IPS-15b (cell line): ENCODE measurements around the gene LATS2.
A peak's percentile ranks its signal among the peaks of the same experiment; 100 is the strongest.

Experiments used
- H3K27me3 ChIP-seq: one replicate; pipeline ENCODE4 v1.6.1; 2013; ENCODE audit warnings: low read length; ENCODE audit not compliant: control insufficient read depth, insufficient read depth
- H3K36me3 ChIP-seq: one replicate; pipeline ENCODE4 v1.6.1; 2013; ENCODE audit warnings: low read length; ENCODE audit not compliant: control insufficient read depth, insufficient read depth
- H3K4me1 ChIP-seq: one replicate; pipeline ENCODE4 v1.6.1; 2013; ENCODE audit warnings: mild to moderate bottlenecking, low read length; ENCODE audit not compliant: control insufficient read depth, insufficient read depth
- H3K4me3 ChIP-seq: one replicate; pipeline ENCODE4 v1.5.1; 2013; ENCODE audit warnings: low read depth, low read length
- H3K9ac ChIP-seq: one replicate; pipeline ENCODE4 v1.6.1; 2013; ENCODE audit warnings: low read depth, mild to moderate bottlenecking, low read length
- H3K9me3 ChIP-seq: one replicate; pipeline ENCODE4 v1.6.1; 2013; ENCODE audit warnings: mild to moderate bottlenecking, low read length; ENCODE audit not compliant: control insufficient read depth, insufficient read depth

LATS2 gene

DNA sequence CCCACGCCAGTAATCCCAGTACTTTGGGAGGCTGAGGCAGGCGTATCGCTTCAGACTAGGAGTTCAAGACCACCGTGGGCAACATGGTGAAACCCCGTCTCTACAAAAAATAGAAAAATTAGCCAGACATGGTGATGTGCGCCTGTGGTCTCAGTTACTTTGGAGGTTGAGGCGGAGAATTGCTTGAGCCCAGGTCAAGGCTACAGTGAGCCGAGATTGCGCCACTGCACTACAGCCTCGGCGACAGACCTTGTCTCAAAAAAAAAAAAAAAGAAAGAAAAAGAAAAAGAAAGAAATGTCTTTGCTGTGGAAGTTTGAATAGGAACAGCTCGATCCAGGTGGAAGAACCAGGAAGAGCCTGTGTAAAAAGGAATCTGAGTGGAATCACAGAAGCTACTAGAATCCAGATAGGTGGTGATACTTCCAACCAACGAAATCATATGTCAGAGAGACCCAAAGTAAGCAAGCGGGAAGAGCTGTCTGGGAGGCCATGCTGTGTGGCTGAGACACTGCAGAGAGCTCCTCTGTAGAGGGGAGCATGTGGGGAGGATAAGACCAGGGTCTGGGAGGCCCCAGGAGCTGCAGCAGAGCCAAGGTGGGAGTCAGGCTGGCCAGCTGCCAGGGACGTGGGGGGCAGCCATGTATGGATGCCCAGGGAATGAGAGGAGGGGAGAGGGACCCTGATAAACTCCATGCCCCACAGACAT is 21.1 kb downstream of the LATS2 start:
- H3K9ac ChIP-seq, result no peak overlapping the region
- no peaks in the 10 kb centered on the region for H3K27me3 ChIP-seq
- H3K4me1 ChIP-seq, result peaks cover 13% of the 10 kb centered on the region
- no peak overlapping the region for H3K4me3 ChIP-seq
- H3K9me3 ChIP-seq, result no peaks in the 10 kb centered on the region
- peaks cover 10% of the 10 kb centered on the region for H3K36me3 ChIP-seq

DNA sequence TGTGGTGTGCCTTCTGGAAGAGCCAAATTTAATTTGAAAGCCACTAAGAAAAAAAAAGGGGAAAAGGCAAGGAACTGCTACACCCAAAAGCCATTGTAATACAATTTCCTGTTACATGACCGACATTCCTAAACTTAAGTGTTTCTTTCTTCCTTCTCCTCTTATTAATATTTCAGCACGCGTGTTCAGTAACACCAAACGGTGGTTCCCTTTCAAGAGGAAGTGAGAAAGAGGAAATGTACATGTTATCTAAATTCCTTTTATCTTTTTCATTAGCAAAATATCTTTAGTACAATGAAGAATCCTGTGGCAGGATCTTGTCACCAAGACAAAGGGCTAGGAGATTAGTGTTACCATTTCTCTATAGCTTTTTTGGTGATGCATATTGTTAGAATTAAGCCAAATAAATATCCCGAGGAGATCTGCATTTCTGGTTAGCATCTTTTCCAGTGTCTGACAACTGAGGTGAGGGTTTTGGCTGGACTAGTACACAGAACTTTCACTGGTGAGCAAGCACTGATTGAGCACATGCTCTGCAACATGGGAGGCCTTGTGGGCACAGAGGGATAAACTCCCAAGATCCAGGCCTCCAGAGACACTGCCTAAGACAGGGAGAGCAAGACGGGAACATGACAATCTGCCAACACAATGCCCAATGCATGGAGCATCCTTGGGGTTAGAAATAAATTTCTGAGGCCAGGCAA is 22.1 kb downstream of the LATS2 start:
- H3K4me3 ChIP-seq, result no peak overlapping the region
- H3K9ac ChIP-seq, result no peak overlapping the region
- H3K4me1 ChIP-seq, result peaks cover 16% of the 10 kb centered on the region
- H3K9me3 ChIP-seq, result no peaks in the 10 kb centered on the region
- peaks cover 4% of the 10 kb centered on the region for H3K36me3 ChIP-seq
- H3K27me3 ChIP-seq, result no peaks in the 10 kb centered on the region

DNA sequence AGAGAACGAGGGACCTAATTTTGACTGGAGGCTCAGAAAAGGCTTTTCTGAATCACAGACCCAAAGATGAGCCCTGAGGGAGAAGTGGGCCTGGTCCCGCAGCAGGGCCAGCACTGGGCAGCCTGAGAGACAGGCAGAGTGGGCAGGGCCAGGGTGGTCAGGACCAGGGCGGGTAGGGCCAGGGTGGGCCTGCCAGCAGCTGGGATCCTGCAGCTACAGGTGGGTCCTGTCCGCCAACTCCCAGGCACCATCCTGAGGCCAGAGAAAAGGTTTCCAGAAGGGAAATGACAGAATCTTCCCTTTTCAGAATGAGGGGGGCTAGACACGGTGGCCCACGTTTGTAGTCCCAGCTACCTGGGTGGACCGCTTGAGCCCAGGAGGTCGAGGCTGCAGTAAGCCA is 23.7 kb downstream of the LATS2 start:
- peak overlapping the region; percentile 51 for H3K9ac ChIP-seq
- H3K4me3 ChIP-seq, result no peak overlapping the region
- no peaks in the 10 kb centered on the region for H3K9me3 ChIP-seq
- no peaks in the 10 kb centered on the region for H3K27me3 ChIP-seq
- H3K4me1 ChIP-seq, result peaks cover 16% of the 10 kb centered on the region
- H3K36me3 ChIP-seq, result no peaks in the 10 kb centered on the region

DNA sequence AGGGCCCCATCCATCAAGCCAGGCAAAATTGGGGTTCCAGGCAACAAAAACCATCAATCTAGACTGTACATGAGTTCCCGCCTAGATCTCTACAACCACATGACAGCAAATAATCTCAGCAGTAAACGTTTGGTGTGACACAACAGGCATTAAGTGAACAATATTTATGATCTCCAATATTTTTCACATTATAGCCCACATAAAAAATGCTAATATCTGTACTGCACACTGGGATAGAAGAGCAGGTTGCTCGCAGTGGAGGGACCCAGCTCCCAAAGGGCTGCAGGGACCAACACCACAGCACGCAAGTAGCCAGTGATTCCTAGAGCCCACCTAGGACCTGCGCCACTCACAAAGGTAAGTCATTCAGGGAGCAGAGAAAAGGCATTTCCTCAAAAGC is 25.9 kb downstream of the LATS2 start:
- Histone ChIP-seq H3K9ac (no peak overlapping the region), H3K4me3 (no peak overlapping the region), H3K36me3 (no peaks in the 10 kb centered on the region), H3K4me1 (peaks cover 16% of the 10 kb centered on the region), H3K27me3 (no peaks in the 10 kb centered on the region), H3K9me3 (no peaks in the 10 kb centered on the region)

GRCh38 chr13:21034603-21035191 is 26.7 kb downstream of the LATS2 start:
- H3K27me3 ChIP-seq, result no peaks in the 10 kb centered on the region
- H3K9ac ChIP-seq, result no peak overlapping the region
- peaks cover 14% of the 10 kb centered on the region for H3K4me1 ChIP-seq
- no peaks in the 10 kb centered on the region for H3K36me3 ChIP-seq
- H3K4me3 ChIP-seq, result no peak overlapping the region
- no peaks in the 10 kb centered on the region for H3K9me3 ChIP-seq

- Histone ChIP-seq H3K4me3 (no peak overlapping the region), H3K4me1 (peaks cover 8% of the 10 kb centered on the region), H3K9me3 (no peaks in the 10 kb centered on the region), H3K27me3 (no peaks in the 10 kb centered on the region), H3K36me3 (no peaks in the 10 kb centered on the region), H3K9ac (no peak overlapping the region)
These were observed 27.4 kb downstream of the LATS2 start for GRCh38 chr13:21033856-21034602.

DNA sequence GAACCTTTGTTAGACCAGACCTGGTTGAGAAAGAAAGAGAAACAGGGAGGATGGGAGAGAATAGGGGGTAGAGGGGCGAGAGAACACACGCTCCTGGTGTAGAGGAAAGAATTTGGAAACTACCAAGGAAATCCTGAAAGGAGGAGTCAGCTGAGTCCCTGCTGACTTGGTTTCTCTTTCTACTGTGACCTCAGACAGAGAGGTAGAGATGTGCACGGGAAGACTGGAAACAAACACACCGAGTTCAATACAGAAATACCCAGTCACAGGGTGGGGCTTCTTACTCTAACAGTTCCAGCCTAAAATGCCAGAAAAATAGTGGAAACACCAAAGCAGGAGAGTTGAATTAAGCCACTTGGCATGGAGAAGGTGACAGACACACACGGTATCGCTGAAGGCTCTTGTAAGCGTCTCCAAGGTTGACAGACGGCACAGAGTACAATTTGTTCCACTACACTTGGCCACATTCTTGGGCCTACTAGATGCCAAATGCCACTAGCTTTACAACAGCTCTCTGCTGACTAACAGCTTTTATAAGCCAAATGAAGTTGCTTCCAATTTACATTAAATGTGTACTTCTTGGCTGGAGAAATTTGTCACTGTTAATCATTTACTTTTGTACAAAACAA is 28.1 kb downstream of the LATS2 start:
- Histone ChIP-seq H3K4me1 (peaks cover 6% of the 10 kb centered on the region), H3K36me3 (no peaks in the 10 kb centered on the region), H3K9me3 (no peaks in the 10 kb centered on the region), H3K4me3 (no peak overlapping the region), H3K9ac (no peak overlapping the region), H3K27me3 (no peaks in the 10 kb centered on the region)

DNA sequence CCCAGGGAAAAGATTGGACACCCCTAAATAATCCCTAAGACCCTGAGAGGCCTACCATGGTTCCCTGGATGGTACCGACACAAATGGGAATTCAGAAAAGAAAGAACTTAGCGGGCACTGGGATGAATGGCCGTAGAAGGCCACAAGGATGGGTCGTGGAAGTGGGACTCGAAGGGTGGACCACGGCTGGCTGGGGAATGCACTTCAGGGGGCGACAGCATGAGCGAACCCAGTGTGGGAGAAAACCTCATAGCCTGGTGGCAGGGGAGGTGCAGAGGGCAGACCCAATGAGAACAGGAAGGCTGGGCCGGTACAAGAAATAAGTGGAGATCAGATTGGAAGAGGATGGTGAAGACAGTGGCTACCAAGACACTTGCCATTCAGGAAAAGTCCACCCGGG is 28.7 kb downstream of the LATS2 start:
- no peaks in the 10 kb centered on the region for H3K9me3 ChIP-seq
- no peak overlapping the region for H3K9ac ChIP-seq
- H3K36me3 ChIP-seq, result no peaks in the 10 kb centered on the region
- H3K4me3 ChIP-seq, result no peak overlapping the region
- H3K4me1 ChIP-seq, result peaks cover 6% of the 10 kb centered on the region
- no peaks in the 10 kb centered on the region for H3K27me3 ChIP-seq

DNA sequence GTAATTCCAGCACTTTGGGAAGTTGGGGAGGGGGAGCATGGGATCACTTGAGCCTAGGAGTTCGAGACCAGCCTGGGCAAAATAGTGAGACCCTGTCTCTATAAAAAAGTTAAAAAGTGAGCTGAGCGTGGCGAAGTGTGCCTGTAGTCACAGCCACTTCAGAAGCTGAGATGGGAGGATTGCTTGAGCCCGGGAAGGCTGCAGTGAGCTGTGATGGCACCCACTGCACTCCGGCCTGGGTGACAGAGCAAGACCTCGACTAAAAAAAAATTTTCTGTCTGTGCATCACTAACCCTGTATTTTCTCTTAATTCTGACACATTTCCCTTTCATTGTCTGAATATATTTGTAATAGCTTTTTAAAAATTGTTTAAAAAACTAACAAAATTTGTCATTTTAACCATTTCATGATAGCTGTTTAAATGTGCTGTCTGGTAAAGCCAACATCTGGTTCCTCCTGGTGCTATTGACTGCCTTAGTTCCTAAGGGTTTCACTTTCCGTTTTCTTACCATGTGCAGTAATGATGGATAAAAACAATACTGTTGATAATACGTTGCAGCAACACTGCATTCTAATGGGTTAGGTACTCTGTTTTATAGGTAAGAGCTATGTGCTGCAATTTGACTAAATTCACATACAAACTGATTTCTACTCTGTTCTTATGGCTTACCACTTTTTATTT is 29.7 kb downstream of the LATS2 start:
- no peak overlapping the region for H3K4me3 ChIP-seq
- H3K9ac ChIP-seq, result no peak overlapping the region
- no peaks in the 10 kb centered on the region for H3K9me3 ChIP-seq
- H3K27me3 ChIP-seq, result no peaks in the 10 kb centered on the region
- no peaks in the 10 kb centered on the region for H3K36me3 ChIP-seq
- H3K4me1 ChIP-seq, result peaks cover 6% of the 10 kb centered on the region

GRCh38 chr13:21025539-21025938 is 35.8 kb downstream of the LATS2 start:
- Histone ChIP-seq H3K4me1 (peaks cover under 1% of the 10 kb centered on the region), H3K4me3 (no peak overlapping the region), H3K36me3 (no peaks in the 10 kb centered on the region), H3K9me3 (no peaks in the 10 kb centered on the region), H3K9ac (no peak overlapping the region), H3K27me3 (no peaks in the 10 kb centered on the region)
